ENCODE data around the gene C2orf15.
"Not testable (repeated sequence)": the region's sequence is repeated elsewhere in the genome, so short reads cannot be mapped to it uniquely, and the experiment has no call there.

Gene C2orf15

GRCh38 chr2:99141110-99142108 lies at the start of gene C2orf15:
C2orf15 (plus strand) TSS chr2:99141707; CDS start chr2:99150559, 8,852 bp downstream.
- peak; percentile 95 for DNase-seq (ENCODE audit: low read depth in 2 of 2)

GRCh38 chr2:99096728-99097127 lies 44.8 kb upstream of the C2orf15 start:
- DNase-seq (ENCODE audit: low read depth in 2 of 2) = no peak

- no peak for DNase-seq (ENCODE audit: low read depth in 2 of 2)
These were observed 39.8 kb upstream of the C2orf15 start for GRCh38 chr2:99101697-99102096.

DNA sequence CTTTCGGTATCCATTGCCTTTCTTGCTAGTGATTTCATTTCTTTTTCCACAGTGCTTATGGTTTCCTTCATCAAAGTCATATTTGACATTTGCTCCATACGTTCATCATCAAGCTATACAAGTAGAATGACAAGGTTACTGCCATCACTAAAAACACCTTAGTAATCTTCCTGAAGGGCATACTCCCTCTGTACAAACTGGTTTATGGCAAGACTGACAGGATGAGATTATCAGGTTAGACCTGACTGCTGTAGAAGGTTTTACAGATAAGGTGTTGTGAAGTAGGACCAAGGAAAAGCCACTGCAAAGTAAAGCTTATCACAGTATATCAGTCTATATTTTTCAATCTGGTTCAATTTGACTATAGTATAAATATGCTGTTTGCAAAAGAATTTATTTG lies 37.5 kb upstream of the C2orf15 start:
- DNase-seq (ENCODE audit: low read depth in 2 of 2) = no peak

DNA sequence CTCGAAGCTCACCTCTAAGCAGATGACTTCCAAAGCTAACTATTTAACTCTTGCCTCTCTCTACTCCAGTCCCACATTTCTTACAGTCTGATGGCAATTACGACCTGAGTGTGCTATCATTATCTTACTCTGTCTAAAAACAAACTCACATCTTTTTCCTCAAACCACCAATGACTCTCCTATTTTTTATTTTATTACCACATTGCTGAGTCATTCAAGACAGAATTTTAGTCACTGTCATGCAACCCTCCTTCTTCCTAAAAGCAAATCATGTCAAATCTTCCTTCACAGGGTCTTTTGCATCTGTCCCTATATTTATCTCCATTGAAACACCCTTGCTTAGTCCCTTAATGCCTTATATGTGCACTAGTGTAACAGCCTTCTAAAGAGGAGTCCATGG lies 34.6 kb upstream of the C2orf15 start:
- no peak for DNase-seq (ENCODE audit: low read depth in 2 of 2)

DNA sequence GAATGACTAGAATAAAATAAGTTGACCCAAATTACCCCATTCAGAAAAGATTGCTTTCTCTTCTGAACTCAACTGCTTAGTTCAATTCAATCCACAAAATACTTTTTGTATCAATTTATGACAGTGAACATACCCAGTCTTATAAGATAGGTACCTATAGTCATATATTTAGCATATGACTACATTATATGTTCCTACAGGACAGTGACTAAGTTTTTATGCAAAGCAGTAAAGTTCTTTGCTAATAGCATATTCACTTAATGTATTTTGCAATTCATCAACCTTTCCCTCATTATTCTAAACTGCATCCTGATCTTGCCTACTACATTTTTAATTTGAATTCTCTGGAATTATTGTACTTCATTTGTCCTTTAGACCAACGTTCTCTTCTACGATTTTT lies 30.3 kb upstream of the C2orf15 start:
- no peak for DNase-seq (ENCODE audit: low read depth in 2 of 2)

- no peak for DNase-seq (ENCODE audit: low read depth in 2 of 2)
These were observed 29.6 kb upstream of the C2orf15 start for GRCh38 chr2:99111945-99112344.

DNA sequence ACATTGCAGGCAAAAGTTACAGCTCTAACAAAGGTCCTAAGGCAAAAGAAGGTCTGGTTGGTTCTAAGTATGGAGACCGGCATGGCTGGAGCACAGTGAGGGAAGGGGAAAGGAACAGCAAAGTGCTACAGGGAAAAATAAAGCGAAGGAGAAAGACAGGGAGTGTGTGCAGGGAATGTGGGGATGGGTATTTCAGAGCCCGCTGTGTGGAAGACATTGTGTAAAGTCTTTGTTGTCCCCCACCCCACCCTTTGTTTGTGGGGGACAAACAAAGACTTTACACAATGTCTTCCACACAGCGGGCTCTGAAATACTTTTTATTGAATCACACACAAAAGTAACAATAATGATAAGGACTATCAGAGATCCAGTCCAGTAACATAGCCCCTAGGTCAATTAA lies 28.9 kb upstream of the C2orf15 start:
- no peak for DNase-seq (ENCODE audit: low read depth in 2 of 2)

DNA sequence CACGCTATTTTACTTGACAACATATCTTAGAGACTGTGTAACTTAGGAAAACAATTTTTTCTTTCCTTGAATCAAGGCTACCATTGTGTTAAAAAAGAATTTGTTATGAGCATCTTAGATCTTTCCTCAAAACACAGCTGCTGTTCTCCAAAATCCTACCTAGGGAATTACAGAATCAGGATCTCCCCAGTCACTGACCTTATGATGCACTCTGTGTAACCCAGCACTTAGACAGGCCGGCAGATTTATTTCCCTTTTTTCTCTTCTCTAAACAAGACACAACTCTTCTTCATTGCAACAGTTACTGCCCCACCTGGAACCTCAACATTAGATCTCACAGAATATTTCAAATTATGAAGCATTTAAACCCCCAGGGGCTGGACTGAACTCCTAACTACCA lies 13.5 kb upstream of the C2orf15 start:
- no peak for DNase-seq (ENCODE audit: low read depth in 2 of 2)

- not testable (repeated sequence) for DNase-seq (ENCODE audit: low read depth in 2 of 2)
These were observed 6.4 kb upstream of the C2orf15 start for GRCh38 chr2:99135044-99135556.

DNA sequence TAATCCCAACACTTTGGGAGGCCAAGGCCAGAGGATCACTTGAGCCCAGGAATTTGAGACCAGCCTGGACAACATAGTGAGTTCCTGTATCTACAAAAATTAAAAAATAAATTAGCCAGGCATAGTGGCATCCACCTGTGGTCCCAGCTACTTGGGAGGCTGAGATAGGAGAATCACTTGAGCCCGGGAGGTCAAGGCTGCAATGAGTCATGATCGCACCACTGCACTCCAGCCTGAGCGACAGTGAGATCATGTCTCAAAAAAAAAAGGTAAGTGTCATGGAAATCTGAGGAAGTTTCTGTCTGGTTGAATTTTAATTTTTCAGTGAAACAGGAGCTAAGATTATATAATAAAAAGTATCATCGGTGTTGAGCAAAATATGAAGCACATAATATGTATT lies 2.5 kb upstream of the C2orf15 start:
- DNase-seq (ENCODE audit: low read depth in 2 of 2) = no peak

- no peak for DNase-seq (ENCODE audit: low read depth in 2 of 2)
These were observed 1.2 kb upstream of the C2orf15 start for GRCh38 chr2:99140056-99140859.

DNA sequence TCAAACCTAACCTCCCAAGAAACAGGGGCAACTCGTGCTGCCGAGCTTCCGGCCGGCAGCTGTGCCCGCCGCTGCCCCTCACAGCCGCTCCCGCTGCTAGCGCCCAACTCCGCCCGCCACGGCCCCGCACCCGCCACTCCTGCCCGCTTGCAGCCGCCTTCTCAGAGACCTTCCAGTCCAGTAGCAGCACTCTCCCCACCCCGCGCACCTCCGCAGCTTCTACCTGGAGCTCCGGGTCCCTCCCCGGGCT lies 722 bp upstream of the C2orf15 start:
- DNase-seq (ENCODE audit: low read depth in 2 of 2) = no peak

GRCh38 chr2:99150706-99151105 lies 9.2 kb downstream of the C2orf15 start:
- no peak for DNase-seq (ENCODE audit: low read depth in 2 of 2)

GRCh38 chr2:99152199-99152895 lies 10.8 kb downstream of the C2orf15 start:
- no peak for DNase-seq (ENCODE audit: low read depth in 2 of 2)

DNA sequence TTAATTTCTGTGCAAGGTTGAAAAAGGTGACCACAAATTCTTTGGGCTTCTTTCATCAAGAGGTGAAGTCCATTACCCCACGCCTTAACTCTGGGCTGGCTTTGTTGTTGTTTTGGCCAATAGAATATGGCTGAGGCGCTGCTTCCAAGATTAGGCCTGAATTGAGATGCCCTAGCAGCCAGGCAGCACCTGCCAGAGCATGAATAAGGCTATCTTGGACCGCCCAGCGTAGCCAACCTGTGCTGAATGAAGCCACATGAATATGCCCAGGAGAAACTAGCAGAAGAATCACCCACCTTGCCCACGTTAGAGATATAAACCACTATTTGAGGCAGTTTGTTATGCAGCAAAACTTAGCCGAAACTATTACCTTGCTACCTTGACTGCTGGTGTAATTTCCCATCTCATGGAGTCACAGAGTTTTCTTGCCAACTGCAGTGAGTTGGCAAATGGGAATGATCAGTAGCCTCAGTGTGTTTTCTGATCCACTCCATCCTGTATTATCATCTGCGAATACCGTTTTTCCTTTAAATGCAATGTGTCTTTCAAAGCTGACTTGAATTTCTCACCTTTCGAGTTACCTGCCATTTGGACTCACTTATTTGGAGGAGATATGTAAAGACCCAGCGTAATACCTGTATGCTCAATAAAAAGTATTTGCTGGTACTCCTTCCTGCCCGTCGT lies 12.6 kb downstream of the C2orf15 start:
- no peak for DNase-seq (ENCODE audit: low read depth in 2 of 2)

DNA sequence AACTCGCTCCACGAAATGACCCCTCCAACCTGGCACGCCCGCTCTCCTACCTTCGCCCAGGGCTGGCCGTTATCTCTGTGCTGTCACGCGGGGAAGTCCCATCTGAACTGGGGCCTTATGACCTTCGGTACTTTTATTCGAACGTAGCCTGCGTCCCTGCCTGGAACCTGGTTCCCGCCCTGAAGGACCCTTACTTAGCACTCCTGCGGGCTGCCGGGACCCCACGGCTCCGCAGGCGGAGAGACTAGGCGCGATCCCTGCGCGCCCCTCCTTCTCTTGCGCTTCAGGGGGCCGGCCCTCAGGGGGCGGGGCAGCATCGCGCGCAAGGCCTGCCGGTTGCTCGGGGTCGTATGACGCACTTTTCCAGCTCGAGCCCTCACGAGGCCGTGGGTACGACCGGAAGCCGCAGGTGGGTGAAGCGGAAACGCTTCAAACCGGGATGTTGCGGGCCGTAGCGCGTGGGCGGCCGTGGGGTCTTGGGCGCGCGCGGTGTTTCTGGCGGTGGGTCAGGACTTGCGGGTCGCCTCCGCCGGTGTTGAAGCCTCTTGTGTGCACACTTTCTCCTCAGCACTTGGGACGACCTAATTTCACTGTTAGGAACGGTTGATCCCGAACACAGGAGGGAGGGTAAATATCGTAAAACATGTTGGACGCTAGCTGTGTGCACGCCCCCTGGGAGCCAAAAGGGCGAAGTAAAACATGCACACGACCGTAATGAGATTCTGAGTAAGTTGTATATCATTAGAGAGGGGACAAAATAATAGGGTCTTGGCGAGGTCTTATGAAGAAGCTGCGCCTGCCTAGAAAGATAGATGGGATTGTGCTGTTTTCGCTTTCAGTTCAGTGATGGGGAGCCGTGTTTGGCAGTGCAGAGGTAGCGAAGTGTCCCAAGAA lies 13.4 kb downstream of the C2orf15 start, which contains the start of the genes LIPT1 and TSGA10:
Gene LIPT1 (plus strand): TSS at position 325 of the 894 bp plus-strand sequence. CDS start 6,991 bp downstream, outside the sequence.
Gene TSGA10 (minus strand): TSS at position 300 of the 894 bp plus-strand sequence. CDS start 45,503 bp downstream, outside the sequence.
- DNase-seq (ENCODE audit: low read depth in 2 of 2) = peak; percentile 85 to 88

DNA sequence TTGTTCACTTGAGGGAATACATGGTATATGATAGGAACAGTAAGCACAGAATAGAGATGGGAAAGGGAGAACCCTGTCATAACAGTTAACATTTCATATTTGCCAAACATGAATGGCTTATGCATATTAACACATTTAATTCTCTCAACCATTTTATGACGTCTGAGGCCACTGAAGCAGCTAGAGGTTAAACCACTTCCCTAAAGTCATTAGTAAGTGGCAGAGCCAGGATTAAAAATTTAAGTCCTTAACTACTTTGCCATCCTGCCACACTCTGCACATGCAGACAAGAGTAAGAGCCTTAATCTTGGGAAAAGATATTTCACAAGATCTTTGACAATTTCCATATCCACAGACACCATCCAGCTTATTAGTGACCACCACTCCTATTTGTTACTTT lies 15.4 kb downstream of the C2orf15 start:
- no peak for DNase-seq (ENCODE audit: low read depth in 2 of 2)

- DNase-seq (ENCODE audit: low read depth in 2 of 2) = no peak
These were observed 17.1 kb downstream of the C2orf15 start for GRCh38 chr2:99158599-99158998.

DNA sequence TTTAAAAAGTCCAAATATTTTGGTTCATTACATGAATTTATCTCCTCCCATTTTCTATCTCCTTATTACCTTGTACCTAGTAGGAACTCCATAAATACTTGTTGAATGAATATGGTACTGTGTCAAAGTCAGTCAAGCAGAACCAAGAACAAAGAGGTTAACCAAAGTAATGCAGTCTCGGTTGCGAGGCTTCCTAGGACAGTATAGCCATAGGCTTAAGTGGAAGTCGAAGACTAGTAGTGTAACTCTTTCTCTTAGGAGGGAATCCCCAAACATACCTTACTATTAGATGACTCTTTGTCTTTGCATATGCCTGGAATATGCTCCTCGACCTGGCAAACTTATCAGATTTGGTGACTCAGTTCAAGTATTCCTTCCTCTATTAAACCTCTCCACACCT lies 18.1 kb downstream of the C2orf15 start:
- DNase-seq (ENCODE audit: low read depth in 2 of 2) = no peak

All from activated CD8-positive, alpha-beta memory T cell treated with anti-CD3 and anti-CD28 coated beads for 4 hours (primary cell).